Measurements from ENCODE around the gene MAP3K4.
"Not testable (repeated sequence)": the region's sequence is repeated elsewhere in the genome, so short reads cannot be mapped to it uniquely, and the experiment has no call there.

The MAP3K4 gene

DNA sequence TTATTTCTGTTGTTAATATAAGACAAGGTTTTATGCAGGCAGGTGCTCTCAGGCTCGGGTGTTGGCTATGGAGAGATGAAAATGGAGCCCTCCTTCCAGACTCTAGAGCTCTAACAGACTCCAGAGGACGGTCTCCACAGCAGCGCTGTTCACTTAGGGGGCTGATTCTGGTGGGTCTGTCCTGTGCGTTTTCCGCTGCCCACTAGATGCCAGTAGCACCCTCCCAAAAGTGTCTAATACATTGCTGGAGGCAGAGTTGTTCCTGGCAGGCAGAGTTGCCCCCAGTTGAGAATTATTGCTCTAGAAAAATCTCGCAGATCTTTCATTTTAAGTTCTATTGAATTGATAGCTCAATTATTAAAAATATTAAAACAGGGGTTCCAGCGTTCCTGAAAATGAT lies 109.9 kb downstream of the MAP3K4 start:
- DNase-seq (ENCODE audit: low spot score in 2 of 2) (no peak), ATAC-seq (no peak)
- Mint-ChIP-seq H3K9me3 (no peaks in the 10 kb centered on the region), H3K36me3 (peaks cover 91% of the 10 kb centered on the region), H3K27ac (no peak overlapping the region), H3K4me3 (no peak overlapping the region), H3K4me1 (no peaks in the 10 kb centered on the region)

DNA sequence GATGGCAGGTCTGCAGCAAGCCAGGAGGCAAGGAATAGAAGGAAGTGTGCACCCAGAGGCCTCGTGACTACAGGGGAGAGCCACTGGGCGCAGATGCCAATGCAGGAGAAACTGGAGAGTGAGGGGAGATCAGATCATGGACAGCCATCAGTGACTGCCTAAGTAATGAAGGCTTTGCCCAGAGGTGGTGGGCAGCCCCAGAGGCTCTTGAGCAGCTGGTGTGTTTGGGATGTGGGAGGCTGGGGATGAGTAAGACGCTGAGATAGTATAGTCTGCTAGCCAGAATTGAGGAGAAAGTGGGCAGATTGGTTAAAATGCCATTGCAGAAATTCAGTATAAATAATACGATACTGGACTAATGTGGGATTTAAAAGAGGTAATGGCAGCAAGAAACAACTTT lies 111.9 kb downstream of the MAP3K4 start:
- peaks cover 91% of the 10 kb centered on the region for H3K36me3 Mint-ChIP-seq
- H3K4me3 Mint-ChIP-seq: no peak overlapping the region
- no peaks in the 10 kb centered on the region for H3K4me1 Mint-ChIP-seq
- peak overlapping the region; percentile 54 for H3K27ac Mint-ChIP-seq
- ATAC-seq (no peak), DNase-seq (ENCODE audit: low spot score in 2 of 2) (no peak)
- H3K9me3 Mint-ChIP-seq: no peaks in the 10 kb centered on the region

DNA sequence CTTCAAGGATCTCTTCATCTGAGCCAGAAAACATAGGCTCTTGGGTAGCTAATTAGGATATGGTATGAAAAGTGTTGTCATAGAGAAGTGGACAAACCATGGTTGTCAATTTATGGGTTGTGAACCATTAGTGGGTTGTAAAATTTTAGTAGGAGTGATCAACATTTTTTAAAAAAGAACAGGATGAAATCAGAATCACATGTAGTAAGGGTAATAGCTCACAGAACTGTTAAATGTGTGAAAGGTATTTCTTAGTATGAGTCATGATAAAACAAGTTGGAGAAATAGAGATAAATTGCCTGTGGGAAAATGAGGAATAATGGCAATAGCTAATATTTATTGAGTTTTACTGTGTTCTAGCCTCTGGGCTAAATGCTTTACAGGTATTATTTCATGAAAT lies 113.4 kb downstream of the MAP3K4 start:
- no peaks in the 10 kb centered on the region for H3K9me3 Mint-ChIP-seq
- DNase-seq (ENCODE audit: low spot score in 2 of 2): no peak
- no peaks in the 10 kb centered on the region for H3K4me1 Mint-ChIP-seq
- peaks cover 91% of the 10 kb centered on the region for H3K36me3 Mint-ChIP-seq
- no peak overlapping the region for H3K4me3 Mint-ChIP-seq
- peak overlapping the region; percentile 27 for H3K27ac Mint-ChIP-seq
- no peak for ATAC-seq

DNA sequence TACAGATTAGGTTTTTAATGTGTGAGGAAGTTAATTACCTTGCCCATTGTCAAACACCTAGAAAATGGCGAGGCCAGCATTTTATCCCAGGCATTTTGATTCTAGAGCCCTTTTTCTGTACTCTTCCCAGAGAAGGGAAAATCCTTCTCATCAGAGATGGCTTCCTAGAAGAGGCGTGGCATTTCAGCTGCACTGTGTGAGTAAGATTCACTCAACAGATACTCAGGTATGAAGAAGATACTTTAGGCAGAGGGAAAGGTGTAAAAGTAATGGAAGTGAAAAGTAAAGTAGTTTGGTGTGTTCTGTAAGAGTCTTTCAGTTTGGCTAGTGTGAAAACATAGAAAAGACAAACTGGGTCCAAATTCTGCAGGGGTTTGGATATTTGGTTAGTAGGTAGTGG lies 113.8 kb downstream of the MAP3K4 start:
- Mint-ChIP-seq H3K4me1 (peaks cover 4% of the 10 kb centered on the region), H3K36me3 (peaks cover 93% of the 10 kb centered on the region), H3K4me3 (no peak overlapping the region), H3K27ac (peak overlapping the region; percentile 27), H3K9me3 (no peaks in the 10 kb centered on the region)
- ATAC-seq (no peak), DNase-seq (ENCODE audit: low spot score in 2 of 2) (no peak)

DNA sequence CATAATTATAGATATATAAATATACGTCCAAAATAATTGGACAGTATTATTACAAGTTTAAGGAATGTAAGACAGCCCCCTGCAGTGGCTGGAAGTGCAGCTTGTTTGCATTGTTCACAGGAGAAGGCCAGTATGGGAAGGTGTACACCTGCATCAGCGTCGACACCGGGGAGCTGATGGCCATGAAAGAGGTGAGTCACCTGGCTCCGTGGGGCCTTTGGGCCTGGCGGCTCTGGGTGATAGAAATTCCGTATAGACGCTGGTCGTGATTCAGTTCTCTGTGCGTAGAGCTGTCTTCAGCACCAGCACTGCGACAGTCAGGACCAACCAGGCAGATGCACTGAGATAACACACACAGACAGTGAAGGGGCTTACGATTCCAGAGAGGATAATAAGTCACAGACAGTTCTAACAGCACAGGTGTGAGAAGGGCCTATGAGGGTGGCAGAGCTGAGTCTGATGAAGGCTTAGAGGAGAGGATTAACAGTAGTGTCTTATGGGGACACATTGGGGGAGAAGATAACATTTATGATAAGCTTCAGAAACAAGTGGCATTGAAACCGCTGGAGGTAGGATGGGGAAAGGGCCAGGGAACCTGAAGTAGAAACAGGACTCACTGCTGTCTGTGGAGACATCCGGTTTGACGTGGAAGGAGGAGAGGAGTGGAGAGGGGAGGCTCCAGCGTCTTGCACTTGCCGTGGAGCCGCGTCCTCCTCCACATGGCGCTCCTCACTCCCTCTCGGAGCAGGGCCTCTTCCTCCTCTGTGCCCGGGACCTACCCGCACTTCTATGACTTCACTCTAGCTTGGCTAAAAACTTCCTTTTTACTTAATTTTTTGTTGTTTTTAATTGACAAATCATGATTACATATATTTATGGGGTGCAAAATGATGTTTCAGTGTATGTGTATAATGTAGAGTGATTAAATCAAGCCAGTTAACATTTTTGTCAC lies 116.5 kb downstream of the MAP3K4 start:
- H3K36me3 Mint-ChIP-seq: peaks cover 97% of the 10 kb centered on the region
- H3K9me3 Mint-ChIP-seq: no peaks in the 10 kb centered on the region
- H3K4me1 Mint-ChIP-seq: peaks cover 17% of the 10 kb centered on the region
- ATAC-seq (no peak), DNase-seq (ENCODE audit: low spot score in 2 of 2) (no peak)
- no peak overlapping the region for H3K4me3 Mint-ChIP-seq
- H3K27ac Mint-ChIP-seq: peak overlapping the region; percentile 40

DNA sequence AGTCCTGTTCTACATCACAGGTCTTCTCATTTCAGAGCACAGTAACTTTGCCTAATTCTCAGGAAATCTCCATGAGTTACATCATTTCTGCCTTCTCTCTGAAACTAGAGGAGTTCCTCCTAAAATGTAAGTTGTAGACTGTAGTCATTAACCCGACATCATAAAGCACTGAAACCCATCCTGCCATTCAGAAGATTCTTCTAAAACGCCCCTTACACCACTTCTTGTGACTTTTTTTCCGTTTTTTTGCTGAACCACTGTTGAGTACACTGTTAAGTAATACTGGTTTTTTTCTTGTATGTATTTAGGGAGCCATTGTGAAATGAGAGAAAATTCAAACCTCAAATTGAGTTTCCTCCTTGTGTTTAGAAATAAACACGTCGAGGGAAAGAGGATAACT lies 117.3 kb downstream of the MAP3K4 start:
- no peak for DNase-seq (ENCODE audit: low spot score in 2 of 2)
- Mint-ChIP-seq H3K27ac (no peak overlapping the region), H3K4me1 (peaks cover 17% of the 10 kb centered on the region), H3K4me3 (no peak overlapping the region), H3K9me3 (no peaks in the 10 kb centered on the region), H3K36me3 (peaks cover 97% of the 10 kb centered on the region)
- no peak for ATAC-seq

DNA sequence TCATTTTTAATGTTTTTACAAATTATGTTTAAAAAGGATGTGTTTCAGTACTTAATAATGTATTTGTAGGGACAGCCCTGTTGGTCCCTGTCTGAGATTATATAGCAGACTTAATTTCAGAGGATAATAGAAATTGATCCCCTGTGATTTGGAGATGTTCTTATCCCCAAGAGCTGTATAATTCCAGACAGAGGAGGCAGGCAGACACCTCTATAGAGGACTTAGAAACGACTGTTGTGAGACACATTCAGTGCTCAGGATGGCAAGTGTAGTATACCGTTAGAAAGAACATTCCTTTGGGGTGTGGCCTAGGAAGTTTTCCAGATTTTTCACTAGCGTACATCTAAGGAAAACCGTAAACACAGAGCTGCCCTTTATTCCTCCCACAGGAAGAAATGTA lies 117.8 kb downstream of the MAP3K4 start:
- Mint-ChIP-seq H3K36me3 (peaks cover 97% of the 10 kb centered on the region), H3K4me3 (no peak overlapping the region), H3K4me1 (peaks cover 17% of the 10 kb centered on the region), H3K9me3 (no peaks in the 10 kb centered on the region), H3K27ac (no peak overlapping the region)
- DNase-seq (ENCODE audit: low spot score in 2 of 2) (no peak), ATAC-seq (no peak)

DNA sequence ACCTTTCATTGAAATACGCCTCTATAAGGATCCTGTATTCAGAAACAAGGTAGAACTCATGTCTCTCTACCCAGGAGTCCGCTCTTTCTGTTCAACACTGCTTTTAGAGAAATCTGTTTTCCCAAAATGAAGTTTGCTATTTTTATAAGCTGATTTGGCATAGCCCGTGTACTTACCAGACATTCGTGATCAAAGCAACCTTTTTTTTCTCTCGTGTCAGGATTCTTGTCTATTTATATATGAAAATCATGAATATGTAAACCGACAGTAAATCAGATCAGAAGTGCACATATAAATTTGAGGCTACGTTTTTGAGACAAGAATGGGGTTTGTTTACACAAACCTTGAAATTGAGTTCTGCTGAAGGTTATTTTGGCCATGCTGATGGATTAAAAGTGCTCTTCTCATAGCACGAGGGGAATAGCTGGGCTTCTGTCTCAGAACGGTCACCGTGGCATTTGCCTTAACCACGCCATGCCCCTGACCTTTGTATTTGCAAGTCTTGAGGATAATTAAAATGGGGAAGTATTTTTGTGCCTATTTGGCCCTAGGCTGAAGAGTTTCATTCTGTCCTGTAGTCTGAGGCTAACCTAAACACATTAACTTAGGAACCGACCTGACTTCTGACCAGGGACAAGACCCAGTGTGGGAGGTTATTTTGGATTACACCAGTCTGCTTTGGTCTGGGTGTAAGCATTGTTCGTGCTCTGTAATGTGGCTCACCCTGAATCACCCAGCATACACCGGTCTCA lies 118.6 kb downstream of the MAP3K4 start:
- peak overlapping the region; percentile 61 for H3K27ac Mint-ChIP-seq
- no peak overlapping the region for H3K4me3 Mint-ChIP-seq
- H3K9me3 Mint-ChIP-seq: no peaks in the 10 kb centered on the region
- peaks cover 19% of the 10 kb centered on the region for H3K4me1 Mint-ChIP-seq
- no peak for DNase-seq (ENCODE audit: low spot score in 2 of 2)
- H3K36me3 Mint-ChIP-seq: peaks cover 97% of the 10 kb centered on the region
- no peak for ATAC-seq

DNA sequence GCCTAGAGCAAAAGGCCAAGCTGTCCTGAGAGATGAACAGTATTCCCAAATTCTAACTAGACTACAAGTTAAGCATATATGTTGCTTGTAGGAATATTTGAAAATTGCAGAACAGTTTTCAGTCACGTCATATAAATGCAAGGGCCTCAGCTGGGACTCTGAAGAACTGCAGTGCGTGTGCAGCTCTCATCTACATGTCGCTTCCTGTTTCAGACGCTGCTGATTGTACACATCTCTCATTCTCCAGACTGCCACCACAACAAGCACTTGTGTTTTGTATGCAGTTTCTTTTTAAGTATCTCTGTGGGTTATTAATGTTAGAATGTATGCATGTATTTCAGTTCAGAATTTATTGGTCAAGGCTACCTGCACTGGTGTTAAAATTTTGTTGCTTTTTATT lies 119.7 kb downstream of the MAP3K4 start:
- Mint-ChIP-seq H3K27ac (peak overlapping the region; percentile 61), H3K36me3 (peaks cover 97% of the 10 kb centered on the region), H3K9me3 (no peaks in the 10 kb centered on the region), H3K4me1 (peaks cover 29% of the 10 kb centered on the region), H3K4me3 (no peak overlapping the region)
- DNase-seq (ENCODE audit: low spot score in 2 of 2) (no peak), ATAC-seq (peak; percentile 78)

DNA sequence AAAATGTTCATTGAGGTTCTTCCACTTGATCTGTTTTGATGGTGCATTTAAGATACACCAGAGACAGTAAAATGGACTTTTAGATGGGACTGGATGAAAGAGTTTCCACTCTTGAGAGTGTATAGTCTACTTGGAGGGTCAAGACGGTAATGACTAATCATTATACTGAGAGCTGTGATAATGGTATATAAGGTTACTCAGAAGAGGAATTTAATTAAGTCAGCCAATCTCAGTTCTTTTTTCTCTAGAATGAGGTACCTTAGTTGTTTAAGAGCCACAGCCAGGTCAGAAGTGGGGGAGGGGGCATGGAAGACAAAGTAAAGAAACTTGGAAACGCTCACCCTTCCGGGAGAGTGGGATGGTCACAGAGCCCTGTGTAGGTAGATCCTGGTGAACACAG lies 123.9 kb downstream of the MAP3K4 start:
- no peak overlapping the region for H3K4me3 Mint-ChIP-seq
- ATAC-seq (peak; percentile 81), DNase-seq (ENCODE audit: low spot score in 2 of 2) (no peak)
- peaks cover 25% of the 10 kb centered on the region for H3K4me1 Mint-ChIP-seq
- peak overlapping the region; percentile 84 for H3K27ac Mint-ChIP-seq
- H3K36me3 Mint-ChIP-seq: peaks cover 97% of the 10 kb centered on the region
- peaks cover 4% of the 10 kb centered on the region for H3K9me3 Mint-ChIP-seq

DNA sequence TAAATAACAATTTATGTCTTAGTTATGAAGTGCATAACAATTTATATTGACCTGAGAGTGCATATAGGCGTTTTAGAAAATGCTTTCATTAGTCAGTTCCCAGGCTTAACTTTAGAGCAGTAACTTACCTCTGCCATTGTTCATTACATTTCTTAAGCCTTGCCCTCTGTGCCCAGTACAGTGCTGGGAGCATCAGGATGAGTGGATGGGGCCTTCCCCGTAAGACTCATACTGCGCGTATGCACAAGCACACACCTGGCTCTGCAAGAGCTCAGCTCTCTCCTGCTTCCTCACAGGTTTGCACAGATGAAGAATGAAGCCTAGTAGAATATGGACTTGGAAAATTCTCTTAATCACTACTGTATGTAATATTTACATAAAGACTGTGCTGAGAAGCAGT lies 125.0 kb downstream of the MAP3K4 start:
- DNase-seq (ENCODE audit: low spot score in 2 of 2): no peak
- H3K36me3 Mint-ChIP-seq: peaks cover 97% of the 10 kb centered on the region
- peak overlapping the region; percentile 84 for H3K27ac Mint-ChIP-seq

DNA sequence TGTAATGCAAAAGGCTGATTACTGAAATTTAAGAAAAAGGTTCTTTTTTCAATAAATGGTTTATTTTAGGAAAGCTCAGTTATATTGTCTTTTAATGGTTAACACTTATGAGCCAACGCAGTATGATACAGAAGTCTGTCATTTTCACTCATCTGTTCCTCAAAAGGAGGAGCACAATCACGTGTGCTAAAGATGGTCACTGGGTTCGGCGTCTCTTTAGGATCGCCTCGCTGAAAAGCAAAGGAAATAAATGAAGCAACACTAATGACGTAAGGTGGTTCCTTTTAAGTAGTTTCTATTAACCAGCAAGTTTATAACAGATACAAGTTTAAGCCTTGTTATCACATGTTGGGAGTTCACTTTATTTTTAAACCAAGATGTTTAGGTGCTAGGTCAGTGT lies 125.7 kb downstream of the MAP3K4 start:
- Mint-ChIP-seq H3K4me1 (peaks cover 12% of the 10 kb centered on the region), H3K27ac (no peak overlapping the region), H3K9me3 (peaks cover 8% of the 10 kb centered on the region), H3K4me3 (no peak overlapping the region), H3K36me3 (peaks cover 97% of the 10 kb centered on the region)
- ATAC-seq (no peak), DNase-seq (ENCODE audit: low spot score in 2 of 2) (no peak)

More for the DNA sequence above, 125.0 kb downstream of the MAP3K4 start:
- H3K9me3 Mint-ChIP-seq: peaks cover 8% of the 10 kb centered on the region
- peaks cover 17% of the 10 kb centered on the region for H3K4me1 Mint-ChIP-seq
- no peak for ATAC-seq
- no peak overlapping the region for H3K4me3 Mint-ChIP-seq

DNA sequence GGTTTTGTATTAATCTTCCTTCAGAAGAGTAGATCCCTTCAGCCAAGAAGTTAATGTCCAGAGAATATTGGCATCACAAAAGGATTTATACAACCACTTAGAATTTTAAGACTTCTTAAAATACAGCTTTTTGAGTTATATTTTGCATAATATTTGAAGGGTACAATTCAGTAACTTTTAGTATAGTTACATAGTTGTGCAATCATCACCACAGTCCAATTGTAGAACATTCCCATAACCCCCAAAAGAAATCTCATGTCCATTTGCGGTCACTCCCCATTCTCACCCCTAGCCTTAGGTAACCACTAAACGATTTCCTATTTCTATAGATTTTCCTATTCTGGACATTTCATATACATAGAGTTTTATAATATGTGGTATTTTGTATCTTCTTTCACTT lies 126.4 kb downstream of the MAP3K4 start:
- DNase-seq (ENCODE audit: low spot score in 2 of 2): no peak
- H3K4me3 Mint-ChIP-seq: no peak overlapping the region
- peaks cover 8% of the 10 kb centered on the region for H3K9me3 Mint-ChIP-seq
- no peak overlapping the region for H3K27ac Mint-ChIP-seq
- H3K4me1 Mint-ChIP-seq: peaks cover 12% of the 10 kb centered on the region
- ATAC-seq: no peak
- H3K36me3 Mint-ChIP-seq: peaks cover 97% of the 10 kb centered on the region

DNA sequence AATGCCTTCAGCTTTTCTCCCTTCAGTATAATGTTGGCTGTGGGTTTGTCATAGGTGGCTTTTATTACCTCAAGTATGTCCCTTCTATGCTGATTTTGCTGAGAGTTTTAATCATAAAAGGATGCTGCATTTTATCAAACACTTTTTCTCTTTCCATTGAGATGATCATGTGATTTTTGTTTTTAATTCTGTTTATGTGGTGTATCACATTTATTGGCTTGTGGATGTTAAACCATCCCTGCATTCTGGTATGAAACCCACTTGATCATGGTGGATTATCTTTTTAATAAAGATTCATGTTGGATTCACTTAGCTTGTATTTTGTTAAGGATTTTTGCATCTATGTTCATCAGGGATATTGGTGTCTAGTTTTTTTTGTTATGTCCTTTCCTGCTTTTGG lies 131.8 kb downstream of the MAP3K4 start:
- not testable (repeated sequence) for ATAC-seq; H3K4me3 Mint-ChIP-seq; H3K27ac Mint-ChIP-seq; H3K4me1 Mint-ChIP-seq; DNase-seq (ENCODE audit: low spot score in 2 of 2)
- H3K36me3 Mint-ChIP-seq: peaks cover 74% of the 10 kb centered on the region
- H3K9me3 Mint-ChIP-seq: peaks cover 16% of the 10 kb centered on the region

DNA sequence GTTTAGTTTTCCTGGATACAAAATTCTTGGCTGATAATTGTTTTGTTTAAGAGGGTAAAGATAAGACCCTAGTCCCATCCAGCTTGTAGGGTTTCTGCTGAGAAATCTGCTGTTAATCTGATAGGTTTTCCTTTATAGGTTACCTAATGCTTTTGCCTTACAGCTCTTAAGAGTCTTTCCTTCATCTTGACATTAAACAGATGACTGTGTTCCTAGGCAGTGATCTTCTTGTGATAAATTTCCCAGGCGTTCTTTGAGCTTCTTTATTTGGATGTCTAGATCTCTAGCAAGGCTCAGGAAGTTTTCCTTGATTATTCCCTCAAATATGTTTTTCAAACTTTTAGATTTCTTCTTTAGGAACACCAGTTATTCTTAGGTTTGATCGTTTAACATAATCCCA lies 134.0 kb downstream of the MAP3K4 start:
- DNase-seq (ENCODE audit: low spot score in 2 of 2) (no peak), ATAC-seq (no peak)
- Mint-ChIP-seq H3K27ac (no peak overlapping the region), H3K9me3 (peaks cover 11% of the 10 kb centered on the region), H3K4me1 (peaks cover 16% of the 10 kb centered on the region), H3K4me3 (no peak overlapping the region), H3K36me3 (peaks cover 64% of the 10 kb centered on the region)

Measured in stimulated activated effector memory CD8-positive, alpha-beta T cell treated with anti-CD3 and anti-CD28 coated beads, Interleukin-12 subunit alpha, Interleukin-12 subunit beta, amount 100 ng/mL, for 72 hours (primary cell).